Peyer's patch (tissue), 4 donors: Measurements from ENCODE around the gene ATP5PB. TPM values are rescaled to one million over a fixed set of nuclear protein-coding genes. Genes with fewer than 3 reads are reported as not detected.

Experiments
- DNase-seq, 3 donors: peaks; one replicate each; pipeline ENCODE4 v3.0.0-alpha.2; 2017 to 2019
- H3K27ac ChIP-seq, 4 donors: fragments of 200-600 bp; sonication (generic); one replicate each; pipeline ENCODE4 v1.5.1; 2016 to 2019
- H3K27me3 ChIP-seq, 2 donors: fragments of 200-600 bp; sonication (generic); one replicate each; pipeline ENCODE4 v1.5.1; 2019
- H3K36me3 ChIP-seq, 3 donors: fragments of 200-600 bp; sonication (generic); one replicate each; pipeline ENCODE4 v1.5.1; 2016 to 2019
- H3K4me1 ChIP-seq, 4 donors: fragments of 200-600 bp; sonication (generic); one replicate each; pipeline ENCODE4 v1.5.1; 2016 to 2019
- H3K4me3 ChIP-seq, 4 donors: fragments of 200-600 bp; sonication (generic); 1 replicate in 3 of 4; 2 replicates in 1 of 4; pipeline ENCODE4 v1.5.1; 2016 to 2019; ENCODE audit warnings: mild to moderate bottlenecking in 1 of 4
- H3K9me3 ChIP-seq, 4 donors: fragments of 200-600 bp; sonication (generic); one replicate each; pipeline ENCODE4 v1.5.1; 2016 to 2019; ENCODE audit warnings: mild to moderate bottlenecking in 1 of 4
- CTCF ChIP-seq, 6 experiments: fragments of 450-650 bp in 4 of 6; fragments of 200-600 bp in 2 of 6; sonication (generic) in 1 of 6; IDR thresholded peaks; one replicate each; pipeline ENCODE4 v1.5.1; 2017 to 2019; ENCODE audit warnings: antibody characterized with exemption in 6 of 6, mild to moderate bottlenecking in 3 of 6, moderate library complexity in 1 of 6
- POLR2A ChIP-seq, 2 donors: fragments of 450-650 bp; IDR thresholded peaks; one replicate each; pipeline ENCODE4 v1.5.1; 2017; ENCODE audit warnings: antibody characterized with exemption in 2 of 2, mild to moderate bottlenecking in 2 of 2, moderate library complexity in 2 of 2
- total RNA-seq, 4 donors: library from RNA; depleted of rRNA; stranded (reverse); fragments of >200 nt; gene quantifications; one replicate each; pipeline ENCODE4 v1.1.0, GENCODE V29; 2016

The ATP5PB gene
- total RNA-seq, 4 donors from 2014 or later, result 86.6 to 271 (median 136) TPM

- H3K27me3 ChIP-seq, result no peaks in the 10 kb centered on the region
- DNase-seq, result peak in 1 of 3 donors; percentile 19
- no peaks in the 10 kb centered on the region for H3K9me3 ChIP-seq
- peak overlapping the region; percentile 78 to 97 (median 92) for H3K4me3 ChIP-seq
- H3K4me1 ChIP-seq, result peaks cover 0 to 58% (median 4%) of the 10 kb centered on the region in 4 donors
- H3K27ac ChIP-seq, result peak overlapping the region; percentile 79 to 90 (median 86)
- no peak for TF ChIP-seq CTCF (IDR thresholded peaks at IDR 0.05)
- no peak for TF ChIP-seq POLR2A (IDR thresholded peaks at IDR 0.05)
- H3K36me3 ChIP-seq, result peaks cover 0 to 16% (median 0%) of the 10 kb centered on the region in 3 donors
Measured at GRCh38 chr1:111448482-111448917, 764 bp upstream of the ATP5PB start.

- Histone ChIP-seq H3K9me3 (no peaks in the 10 kb centered on the region), H3K4me3 (peak overlapping the region; percentile 78 to 97 (median 92)), H3K27me3 (no peaks in the 10 kb centered on the region), H3K4me1 (peaks cover 0 to 70% (median 4%) of the 10 kb centered on the region in 4 donors), H3K27ac (peak overlapping the region; percentile 79 to 90 (median 86)), H3K36me3 (peaks cover 0 to 17% (median 0%) of the 10 kb centered on the region in 3 donors)
- TF ChIP-seq CTCF (IDR thresholded peaks at IDR 0.05), result no peak
- no peak for TF ChIP-seq POLR2A (IDR thresholded peaks at IDR 0.05)
- DNase-seq, result no peak
Measured at GRCh38 chr1:111449703-111450017, 396 bp downstream of the ATP5PB start.

GRCh38 chr1:111450185-111450584 lies 921 bp downstream of the ATP5PB start:
- no peaks in the 10 kb centered on the region for H3K9me3 ChIP-seq
- H3K4me1 ChIP-seq, result peaks cover 0 to 74% (median 4%) of the 10 kb centered on the region in 4 donors
- peak overlapping the region in 1 of 4 donors; percentile 90 for H3K27ac ChIP-seq
- no peak for TF ChIP-seq POLR2A (IDR thresholded peaks at IDR 0.05)
- no peak for TF ChIP-seq CTCF (IDR thresholded peaks at IDR 0.05)
- H3K27me3 ChIP-seq, result no peaks in the 10 kb centered on the region
- H3K36me3 ChIP-seq, result peaks cover 0 to 23% (median 0%) of the 10 kb centered on the region in 3 donors
- no peak for DNase-seq
- peak overlapping the region; percentile 78 to 97 (median 92) for H3K4me3 ChIP-seq

- no peak for TF ChIP-seq POLR2A (IDR thresholded peaks at IDR 0.05)
- TF ChIP-seq CTCF (IDR thresholded peaks at IDR 0.05), result no peak
- Histone ChIP-seq H3K36me3 (peaks cover 0 to 47% (median 2%) of the 10 kb centered on the region in 3 donors), H3K4me1 (peaks cover 0 to 61% (median 4%) of the 10 kb centered on the region in 4 donors), H3K27me3 (no peaks in the 10 kb centered on the region), H3K9me3 (no peaks in the 10 kb centered on the region), H3K4me3 (no peak overlapping the region), H3K27ac (no peak overlapping the region)
- no peak for DNase-seq
Measured at GRCh38 chr1:111452581-111452980, 3.3 kb downstream of the ATP5PB start.

GRCh38 chr1:111453706-111454105 lies 4.4 kb downstream of the ATP5PB start:
- Histone ChIP-seq H3K27me3 (no peaks in the 10 kb centered on the region), H3K9me3 (no peaks in the 10 kb centered on the region), H3K36me3 (peaks cover 0 to 58% (median 2%) of the 10 kb centered on the region in 3 donors), H3K4me1 (peaks cover 0 to 52% (median 2%) of the 10 kb centered on the region in 4 donors), H3K27ac (no peak overlapping the region), H3K4me3 (no peak overlapping the region)
- no peak for DNase-seq
- TF ChIP-seq CTCF (IDR thresholded peaks at IDR 0.05) (no peak), POLR2A (IDR thresholded peaks at IDR 0.05) (no peak)
